ENCODE measurements around the gene HCN1.
"Not testable (repeated sequence)": the region's sequence is repeated elsewhere in the genome, so short reads cannot be mapped to it uniquely, and the experiment has no call there.

HCN1 gene

DNA sequence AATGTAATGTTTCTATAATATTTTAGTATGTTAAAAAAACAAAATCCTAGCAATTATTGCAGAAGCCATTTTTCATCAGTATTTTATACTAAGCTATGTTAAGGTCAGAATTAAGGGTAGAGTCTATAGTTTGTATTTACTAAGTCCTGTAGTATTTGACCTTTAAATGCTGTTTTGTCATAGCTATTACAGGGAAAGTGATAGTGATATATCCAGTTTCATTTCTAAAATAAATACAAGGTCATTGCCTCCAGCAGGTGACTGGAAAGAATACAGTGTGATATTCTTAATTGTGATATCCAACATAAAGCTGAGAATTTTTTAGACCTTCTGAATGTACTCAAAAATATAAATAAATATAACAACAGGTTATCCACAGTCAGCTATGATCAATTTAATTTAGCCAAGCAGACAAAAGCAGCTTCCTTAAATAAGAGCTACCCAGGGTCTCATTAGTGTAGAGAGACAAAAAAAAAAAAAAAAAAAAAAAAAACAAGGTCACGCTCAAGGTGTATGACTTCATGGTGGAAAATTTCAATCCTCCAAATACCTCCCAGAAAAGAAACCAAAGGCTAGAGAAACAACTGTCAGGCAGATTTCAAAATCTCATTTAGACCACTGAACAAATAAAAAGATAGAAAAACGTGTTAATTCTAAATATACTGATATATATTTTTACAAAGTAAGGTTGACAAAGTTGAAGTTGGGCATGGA lies 278.7 kb downstream of the HCN1 start:
- DNase-seq (ENCODE audit: low spot score), result no peak

DNA sequence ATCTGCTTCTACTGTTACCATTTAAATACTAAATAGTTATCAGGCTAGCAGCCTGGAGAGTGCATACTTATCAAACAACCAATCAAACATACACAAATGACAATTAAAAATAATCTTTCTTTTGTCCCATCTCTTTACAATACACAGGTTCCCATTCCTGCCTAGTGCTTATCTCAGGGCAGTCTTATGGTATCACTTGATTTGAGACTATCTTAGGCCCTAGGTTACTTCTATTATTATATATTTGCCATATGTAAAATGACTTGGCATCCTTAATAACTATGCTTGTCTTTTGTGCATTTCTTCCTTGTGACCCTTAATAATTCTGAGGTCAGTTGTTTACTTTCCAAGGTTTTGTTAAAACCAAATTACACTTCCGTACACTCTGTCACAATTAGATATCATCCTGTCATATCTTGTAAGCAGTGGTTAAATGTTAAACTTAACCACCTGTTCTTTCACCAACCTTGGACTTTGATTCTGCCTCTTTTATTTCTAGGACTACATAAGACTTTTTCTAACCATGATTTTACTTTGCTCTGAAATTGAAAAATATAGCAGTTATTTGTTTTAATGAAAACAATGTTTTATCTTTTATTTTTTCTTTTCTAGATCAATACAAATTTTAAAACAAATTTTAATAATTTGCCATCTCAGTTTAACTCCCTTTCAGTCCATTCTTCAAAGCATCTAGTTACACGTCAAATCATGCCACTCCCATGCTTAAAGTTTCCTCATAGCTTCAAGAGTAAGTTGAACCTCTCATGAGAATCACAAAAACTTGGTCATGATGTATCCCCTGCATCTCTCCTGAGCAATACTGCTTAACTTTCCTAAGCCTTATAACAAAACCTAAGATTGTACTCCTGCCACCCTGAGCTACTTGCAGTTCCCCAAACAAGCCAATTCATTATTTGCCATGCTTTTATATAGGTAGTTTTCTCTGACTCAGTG lies 281.3 kb downstream of the HCN1 start:
- no peak for DNase-seq (ENCODE audit: low spot score)

GRCh38 chr5:45411971-45412612 lies 284.1 kb downstream of the HCN1 start:
- DNase-seq (ENCODE audit: low spot score), result no peak

- DNase-seq (ENCODE audit: low spot score), result no peak
These were observed 285.7 kb downstream of the HCN1 start for GRCh38 chr5:45410304-45410995.

GRCh38 chr5:45408067-45408466 lies 288.1 kb downstream of the HCN1 start:
- no peak for DNase-seq (ENCODE audit: low spot score)

DNA sequence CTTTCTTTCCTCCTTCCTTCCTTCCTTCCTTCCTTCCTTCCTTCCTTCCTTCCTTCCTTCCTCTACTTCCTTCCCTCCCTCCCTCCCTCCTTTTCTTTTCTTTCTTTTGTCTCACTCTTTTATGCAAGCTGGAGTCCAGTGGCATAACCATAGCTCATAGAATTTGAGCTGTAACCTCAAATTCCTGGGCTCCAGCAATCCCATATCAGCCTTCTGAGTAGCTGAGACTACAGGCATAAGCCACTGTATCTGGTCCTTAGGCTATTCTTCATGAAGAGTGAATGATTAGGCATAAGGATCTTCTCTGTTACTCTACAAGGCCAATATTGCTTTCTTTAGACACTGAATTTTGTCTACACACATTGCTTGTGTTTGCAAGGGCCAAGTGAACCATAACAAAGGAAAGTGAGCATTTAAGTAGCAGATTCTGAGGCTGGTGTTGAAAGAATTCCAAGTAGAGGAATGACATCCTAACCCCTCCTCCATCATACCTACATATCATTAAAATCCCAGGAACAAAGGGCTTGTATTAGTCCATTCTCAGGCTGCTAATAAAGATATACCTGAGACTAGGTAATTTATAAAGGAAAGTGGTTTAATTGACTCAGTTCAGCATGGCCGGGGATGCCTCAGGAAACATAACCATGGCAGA lies 293.2 kb downstream of the HCN1 start:
- no peak for DNase-seq (ENCODE audit: low spot score)

DNA sequence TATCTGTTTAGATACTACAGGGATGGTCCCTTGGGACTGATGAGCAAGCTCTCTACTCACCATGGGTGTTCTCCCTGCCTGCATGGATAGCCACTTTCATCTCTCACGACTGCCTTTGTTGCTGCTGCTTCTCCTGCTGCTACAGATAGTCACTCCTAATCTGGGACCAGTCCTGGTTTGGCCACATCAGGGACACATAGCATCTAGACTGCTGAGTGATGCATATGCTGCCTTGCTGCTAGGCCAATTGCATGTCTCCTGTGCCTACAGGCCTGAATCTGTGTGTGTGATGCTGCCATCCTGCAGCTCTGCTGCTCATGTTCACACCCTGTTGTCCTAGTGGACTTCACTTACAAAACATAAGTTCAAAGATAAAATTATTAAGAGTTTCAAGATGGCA lies 297.1 kb downstream of the HCN1 start:
- no peak for DNase-seq (ENCODE audit: low spot score)

DNA sequence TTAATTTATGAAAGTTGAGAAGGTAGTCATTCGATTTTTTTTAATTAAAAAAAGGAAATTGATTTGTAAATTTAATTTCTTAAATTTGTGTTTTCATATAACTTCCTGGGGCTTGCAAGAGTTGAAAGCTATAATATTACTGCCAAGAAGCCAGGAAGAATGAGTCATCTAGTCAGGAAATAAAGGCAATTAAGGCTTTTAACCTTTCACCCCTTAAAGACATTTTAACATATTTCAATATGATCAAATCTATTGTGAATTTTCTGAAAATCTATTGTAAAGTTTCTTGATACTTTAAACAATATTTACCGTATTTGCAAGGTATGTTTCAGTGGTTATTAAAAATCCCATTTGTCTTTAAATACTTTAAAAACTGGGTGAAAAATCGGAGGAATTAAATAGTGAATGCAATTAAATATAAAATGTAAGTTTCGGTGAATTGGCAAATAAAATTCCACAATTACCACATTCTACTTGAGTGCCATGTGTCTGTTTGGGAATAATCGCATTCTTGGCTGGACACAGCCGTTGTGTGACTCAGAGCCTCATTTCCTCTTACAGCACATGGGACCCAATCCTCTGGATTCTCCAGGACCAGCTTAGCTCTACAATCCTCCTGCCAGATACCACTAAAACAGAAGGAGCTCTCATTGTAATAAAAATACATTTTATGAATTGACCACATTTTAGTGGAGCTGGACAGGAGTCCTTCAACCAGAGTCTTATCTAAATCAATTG lies 310.7 kb downstream of the HCN1 start:
- DNase-seq (ENCODE audit: low spot score), result no peak

- DNase-seq (ENCODE audit: low spot score), result no peak
These were observed 312.2 kb downstream of the HCN1 start for GRCh38 chr5:45383985-45384384.

DNA sequence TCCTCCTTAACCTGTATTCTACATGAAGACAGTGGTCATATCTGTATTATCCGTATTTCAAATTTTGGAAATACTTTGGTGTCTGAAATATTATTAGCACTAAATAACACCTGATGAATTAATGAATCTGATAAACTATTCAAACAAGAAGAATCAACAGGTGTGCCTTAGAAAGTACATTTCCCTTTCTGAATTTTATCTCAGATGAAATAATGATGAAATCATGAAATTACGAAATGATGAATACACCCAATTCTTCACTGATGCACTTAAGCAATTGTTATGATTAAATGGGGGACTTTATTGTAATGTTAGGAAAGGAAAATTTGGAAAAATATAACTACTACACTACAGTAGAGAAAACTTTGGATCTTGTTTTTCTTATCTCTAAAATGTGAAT lies 313.6 kb downstream of the HCN1 start:
- no peak for DNase-seq (ENCODE audit: low spot score)

- no peak for DNase-seq (ENCODE audit: low spot score)
These were observed 319.8 kb downstream of the HCN1 start for GRCh38 chr5:45376417-45376816.

GRCh38 chr5:45372629-45373028 lies 323.6 kb downstream of the HCN1 start:
- DNase-seq (ENCODE audit: low spot score), result no peak

DNA sequence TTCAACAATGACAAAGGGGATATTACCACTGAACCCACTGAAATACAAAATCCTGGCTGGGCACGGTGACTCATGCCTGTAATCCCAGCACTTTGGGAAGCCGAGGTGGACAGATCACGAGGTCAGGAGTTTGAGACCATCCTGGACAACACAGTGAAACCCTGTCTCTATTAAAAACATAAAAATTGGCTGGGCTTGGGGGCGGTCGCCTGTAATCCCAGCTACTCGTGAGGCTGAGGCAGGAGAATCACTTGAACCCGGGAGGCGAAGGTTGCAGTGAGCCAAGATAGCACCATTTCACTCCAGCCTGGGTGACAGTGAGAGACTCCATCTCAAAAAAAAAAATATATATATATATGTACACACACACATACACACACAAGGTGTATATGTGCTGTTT lies 324.8 kb downstream of the HCN1 start:
- not testable (repeated sequence) for DNase-seq (ENCODE audit: low spot score)

DNA sequence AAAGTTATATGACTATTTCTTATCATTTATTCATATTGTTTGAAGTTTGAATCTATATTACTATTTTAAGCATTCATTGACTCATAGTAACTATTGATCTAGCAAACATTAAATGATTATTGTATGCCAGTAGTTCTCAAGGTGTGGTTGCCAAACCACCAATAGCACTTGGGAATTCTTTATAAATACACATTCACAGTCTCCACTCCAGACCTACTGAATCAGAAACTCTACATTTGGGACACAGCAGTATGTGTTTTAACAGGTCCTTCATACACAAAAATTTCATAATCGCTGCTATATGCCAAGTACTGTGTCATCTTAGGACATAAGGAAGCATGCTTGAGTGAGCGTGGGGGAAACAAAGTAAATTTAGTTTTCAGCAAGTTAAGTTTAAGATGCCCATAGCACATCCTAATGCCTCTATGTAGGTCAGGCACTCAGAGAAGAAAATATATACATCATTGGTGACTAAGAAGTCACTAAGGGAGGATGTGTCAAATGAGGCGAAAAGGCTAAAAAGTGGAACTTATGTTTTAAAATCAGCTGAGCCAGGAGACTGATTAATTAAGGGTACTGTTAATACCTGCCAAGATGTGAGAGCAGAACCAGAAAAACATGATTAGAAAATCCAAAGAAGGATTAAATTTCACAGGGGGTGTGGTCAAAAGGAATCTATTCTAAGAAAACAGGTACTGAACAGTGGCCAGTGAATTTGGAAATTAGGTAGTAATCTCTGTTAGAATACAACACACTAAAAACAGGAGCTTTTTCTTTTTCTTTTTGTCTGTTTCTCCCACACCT lies 340.8 kb downstream of the HCN1 start:
- no peak for DNase-seq (ENCODE audit: low spot score)

GRCh38 chr5:45336464-45336863 lies 359.7 kb downstream of the HCN1 start:
- no peak for DNase-seq (ENCODE audit: low spot score)

- no peak for DNase-seq (ENCODE audit: low spot score)
These were observed 360.2 kb downstream of the HCN1 start for GRCh38 chr5:45335978-45336377.

- DNase-seq (ENCODE audit: low spot score), result no peak
These were observed 360.8 kb downstream of the HCN1 start for GRCh38 chr5:45335346-45335745.

GRCh38 chr5:45334939-45335338 lies 361.2 kb downstream of the HCN1 start:
- no peak for DNase-seq (ENCODE audit: low spot score)

DNA sequence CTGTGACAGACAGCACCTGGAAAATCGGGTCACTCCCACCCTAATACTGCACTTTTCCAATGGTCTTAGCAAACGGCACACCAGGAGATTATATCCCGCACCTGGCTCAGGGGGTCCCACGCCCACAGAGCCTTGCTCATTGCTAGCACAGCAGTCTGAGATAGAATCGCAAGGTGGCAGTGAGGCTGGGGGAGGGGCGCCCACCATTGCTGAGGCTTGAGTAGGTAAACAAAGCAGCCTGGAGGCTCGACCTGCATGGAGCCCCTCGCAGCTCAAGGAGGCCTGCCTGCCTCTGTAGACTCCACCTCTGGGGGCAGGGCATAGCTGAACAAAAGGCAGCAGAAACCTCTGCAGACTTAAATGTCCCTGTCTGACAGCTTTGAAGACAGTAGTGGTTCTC lies 383.6 kb downstream of the HCN1 start:
- not testable (repeated sequence) for DNase-seq (ENCODE audit: low spot score)

DNA sequence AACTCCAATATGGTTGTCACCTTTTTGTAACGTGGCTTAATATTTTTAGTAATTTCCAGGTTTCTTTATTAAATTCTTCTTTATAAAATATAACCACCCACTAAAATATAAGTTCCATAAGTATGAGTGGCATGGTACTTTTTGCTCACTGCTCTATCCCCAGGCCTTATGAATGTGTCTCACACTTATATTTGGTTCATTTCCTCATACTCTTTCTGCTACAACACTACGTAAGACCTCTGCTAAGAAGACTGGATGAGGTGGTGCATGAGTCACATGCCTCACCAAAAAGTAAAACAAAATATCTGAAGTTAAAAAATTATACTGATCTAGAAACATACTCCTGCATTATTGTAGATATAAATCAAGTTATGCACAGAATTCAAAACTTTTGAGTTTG lies 400.9 kb downstream of the HCN1 start:
- no peak for DNase-seq (ENCODE audit: low spot score)

Measured in D341Med (cell line).